Measurements from ENCODE around the gene LMF1.

DNA sequence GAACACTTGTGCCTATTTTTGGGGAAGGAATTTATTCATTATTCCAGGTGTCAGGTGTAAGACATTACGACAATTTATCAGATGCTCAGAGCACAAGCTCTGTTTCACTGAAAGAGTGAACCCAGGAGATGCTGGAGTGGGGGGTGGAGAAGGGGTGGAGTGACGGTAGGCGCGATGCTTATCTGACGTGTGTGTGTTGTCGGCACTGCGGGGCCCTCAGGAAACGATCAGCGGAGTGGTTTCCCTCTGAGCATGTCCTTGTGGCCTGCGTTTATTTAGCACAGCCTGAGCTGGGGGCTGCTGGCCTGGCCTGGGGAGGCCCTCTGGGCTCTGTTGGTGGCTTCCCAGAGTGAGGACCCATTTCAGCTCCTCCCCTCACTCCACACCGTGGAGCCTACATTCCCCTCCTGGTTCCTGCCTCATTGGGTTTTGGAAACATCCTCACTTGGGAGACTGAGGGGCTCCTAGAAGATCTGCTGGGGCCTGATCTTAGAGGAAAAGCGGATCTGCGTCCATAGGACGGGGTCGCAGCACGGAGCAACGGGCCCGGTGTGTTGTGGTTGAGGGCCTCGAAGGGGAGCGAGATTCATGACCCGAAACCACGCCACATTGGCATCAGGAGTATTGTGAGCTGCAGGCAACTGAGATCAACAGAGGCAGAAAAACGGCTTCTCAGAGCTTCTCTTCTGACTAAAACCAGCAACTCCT lies 151.3 kb downstream of the LMF1 start:
- TF ChIP-seq, protein P1, sequence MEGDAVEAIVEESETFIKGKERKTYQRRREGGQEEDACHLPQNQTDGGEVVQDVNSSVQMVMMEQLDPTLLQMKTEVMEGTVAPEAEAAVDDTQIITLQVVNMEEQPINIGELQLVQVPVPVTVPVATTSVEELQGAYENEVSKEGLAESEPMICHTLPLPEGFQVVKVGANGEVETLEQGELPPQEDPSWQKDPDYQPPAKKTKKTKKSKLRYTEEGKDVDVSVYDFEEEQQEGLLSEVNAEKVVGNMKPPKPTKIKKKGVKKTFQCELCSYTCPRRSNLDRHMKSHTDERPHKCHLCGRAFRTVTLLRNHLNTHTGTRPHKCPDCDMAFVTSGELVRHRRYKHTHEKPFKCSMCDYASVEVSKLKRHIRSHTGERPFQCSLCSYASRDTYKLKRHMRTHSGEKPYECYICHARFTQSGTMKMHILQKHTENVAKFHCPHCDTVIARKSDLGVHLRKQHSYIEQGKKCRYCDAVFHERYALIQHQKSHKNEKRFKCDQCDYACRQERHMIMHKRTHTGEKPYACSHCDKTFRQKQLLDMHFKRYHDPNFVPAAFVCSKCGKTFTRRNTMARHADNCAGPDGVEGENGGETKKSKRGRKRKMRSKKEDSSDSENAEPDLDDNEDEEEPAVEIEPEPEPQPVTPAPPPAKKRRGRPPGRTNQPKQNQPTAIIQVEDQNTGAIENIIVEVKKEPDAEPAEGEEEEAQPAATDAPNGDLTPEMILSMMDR (IDR thresholded peaks at IDR 0.05; ENCODE audit: control extremely low read depth in 1 of 3, insufficient read depth in 1 of 3, low read depth in 1 of 3, low read length in 3 of 3), result no peak
- TF ChIP-seq PHF8 (conservative IDR thresholded peaks at IDR 0.05; ENCODE audit: low read depth, low read length) (no peak), POLR2A (IDR thresholded peaks at IDR 0.05; ENCODE audit: control extremely low read depth in 1 of 2, low read depth in 2 of 2, low read length in 2 of 2) (no peak), EZH2 (IDR thresholded peaks at IDR 0.05; ENCODE audit: low read depth, low read length, severe bottlenecking) (no peak)

All from H1 (cell line).